ENCODE results near the gene SIRT6. TPM values are rescaled to one million over a fixed set of nuclear protein-coding genes. Genes with fewer than 3 reads are reported as not detected.

SIRT6 gene
- total and polyA plus RNA-seq, 2 donors (not counting 1 experiment from before 2014, with no cell fraction given), result 27.8 to 82.2 TPM

DNA sequence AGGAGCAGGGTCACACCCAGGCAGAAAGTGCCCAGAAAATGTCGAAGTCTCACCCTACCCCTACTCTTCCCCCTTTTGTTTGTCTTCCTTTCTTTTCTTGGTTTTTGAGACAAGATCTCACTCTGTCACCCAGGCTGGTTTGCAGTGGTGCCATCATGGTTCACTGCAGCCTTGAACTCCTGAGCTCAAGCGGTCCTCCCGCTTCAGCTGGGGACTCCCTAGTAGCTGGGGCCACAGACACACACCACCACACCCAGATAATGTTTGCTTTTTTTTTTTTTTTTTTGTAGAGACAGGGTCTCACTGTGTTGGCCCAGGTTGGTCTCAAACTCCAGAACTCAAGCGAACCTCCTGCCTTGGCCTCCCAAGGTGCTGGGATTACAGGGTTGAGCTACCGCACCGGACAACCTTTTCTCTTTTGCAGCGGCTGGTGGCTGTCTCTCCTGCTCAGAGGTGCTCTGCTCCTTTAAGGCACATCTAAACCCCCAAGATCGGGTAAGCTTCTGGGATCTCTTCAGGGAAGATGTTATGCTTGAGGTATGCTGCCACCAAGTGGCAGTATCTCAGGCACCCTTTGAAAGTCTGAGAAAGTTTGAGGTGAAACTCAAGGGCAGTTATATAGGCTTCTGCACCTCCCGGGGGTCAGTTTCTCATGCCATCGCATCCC, 24.6 kb upstream of the SIRT6 start:
- Mint-ChIP-seq H3K27ac (no peak overlapping the region), H3K27me3 (peaks cover 3% of the 10 kb centered on the region), H3K4me1 (peaks cover 2% of the 10 kb centered on the region), H3K9me3 (ENCODE audit: insufficient read depth) (no peaks in the 10 kb centered on the region), H3K4me3 (no peak overlapping the region)
- H3K27me3 ChIP-seq (replicated peaks in 1 of 4; ENCODE audit: control extremely low read depth in 1 of 4, control insufficient read depth in 3 of 4, insufficient read depth in 4 of 4, low read length in 3 of 4), result peaks cover 0 to 16% (median 0%) of the 10 kb centered on the region in 4 experiments
- no peak overlapping the region for H3K4me3 ChIP-seq (ENCODE audit: control extremely low read depth in 1 of 5, extremely low read depth in 1 of 5, insufficient read depth in 1 of 5, low read depth in 2 of 5, low read length in 4 of 5)
- no peaks in the 10 kb centered on the region for H4K20me1 ChIP-seq (ENCODE audit: control insufficient read depth, insufficient read depth, low read length, poor library complexity, severe bottlenecking)
- no peak overlapping the region for H2AFZ ChIP-seq (ENCODE audit: insufficient read depth, low read depth, low read length, poor library complexity, severe bottlenecking)
- 95% methylated on average over 7 of the region's 10 CpGs for WGBS (ENCODE audit: insufficient coverage)
- H3K36me3 ChIP-seq (replicated peaks in 1 of 2; ENCODE audit: control extremely low read depth in 1 of 2, control insufficient read depth in 1 of 2, extremely low read depth in 1 of 2, insufficient read depth in 2 of 2, low read length in 1 of 2), result no peaks in the 10 kb centered on the region
- H3K9me3 ChIP-seq (ENCODE audit: control extremely low read depth in 1 of 3, control insufficient read depth in 2 of 3, insufficient read depth in 1 of 3, low read length in 2 of 3), result peaks cover 0 to 9% (median 0%) of the 10 kb centered on the region in 3 donors
- POLR2A ChIA-PET, result no interaction called here
- intact Hi-C loops (cut with micrococcal nuclease), result no loop called here
- TF ChIP-seq CTCF (IDR thresholded peaks at IDR 0.05) (no peak), EZH2 (IDR thresholded peaks at IDR 0.05; ENCODE audit: borderline replicate concordance, insufficient read depth, low read depth, low read length, poor library complexity, severe bottlenecking) (no peak)
- ATAC-seq (ENCODE audit: low read depth) (no peak), DNase-seq (peak; percentile 17)
- no peak overlapping the region for H3K4me2 ChIP-seq (replicated peaks; ENCODE audit: low read depth, low read length, poor library complexity, severe bottlenecking)
- peaks cover 3 to 4% of the 10 kb centered on the region in 2 donors for H3K4me1 ChIP-seq (ENCODE audit: control insufficient read depth in 2 of 2, insufficient read depth in 2 of 2, low read length in 2 of 2)
- no peak overlapping the region for H3K9ac ChIP-seq (ENCODE audit: low read length)
- CTCF ChIA-PET, result interaction anchor here (1.7 to 2.2 kb wide), 2 partner anchors 219 to 354 kb away, joined by 4 to 6 read pairs; no protein-coding TSS in a partner anchor
- H3K27ac ChIP-seq (ENCODE audit: low read length in 2 of 2), result no peak overlapping the region
- H3K79me2 ChIP-seq (ENCODE audit: control insufficient read depth, insufficient read depth, low read length), result no peaks in the 10 kb centered on the region

GRCh38 chr19:4201798-4202197, 19.4 kb upstream of the SIRT6 start:
- Histone ChIP-seq H2AFZ (ENCODE audit: insufficient read depth, low read depth, low read length, poor library complexity, severe bottlenecking) (no peak overlapping the region), H3K4me3 (ENCODE audit: control extremely low read depth in 1 of 5, extremely low read depth in 1 of 5, insufficient read depth in 1 of 5, low read depth in 2 of 5, low read length in 4 of 5) (no peak overlapping the region), H3K4me2 (replicated peaks; ENCODE audit: low read depth, low read length, poor library complexity, severe bottlenecking) (no peak overlapping the region), H3K79me2 (ENCODE audit: control insufficient read depth, insufficient read depth, low read length) (no peaks in the 10 kb centered on the region), H3K9ac (ENCODE audit: low read length) (no peak overlapping the region), H4K20me1 (ENCODE audit: control insufficient read depth, insufficient read depth, low read length, poor library complexity, severe bottlenecking) (no peaks in the 10 kb centered on the region), H3K27ac (ENCODE audit: low read length in 2 of 2) (no peak overlapping the region), H3K36me3 (replicated peaks in 1 of 2; ENCODE audit: control extremely low read depth in 1 of 2, control insufficient read depth in 1 of 2, extremely low read depth in 1 of 2, insufficient read depth in 2 of 2, low read length in 1 of 2) (no peaks in the 10 kb centered on the region), H3K4me1 (ENCODE audit: control insufficient read depth in 2 of 2, insufficient read depth in 2 of 2, low read length in 2 of 2) (peaks cover 10 to 14% of the 10 kb centered on the region in 2 donors), H3K27me3 (replicated peaks in 1 of 4; ENCODE audit: control extremely low read depth in 1 of 4, control insufficient read depth in 3 of 4, insufficient read depth in 4 of 4, low read length in 3 of 4) (peaks cover 2 to 30% (median 13%) of the 10 kb centered on the region in 4 experiments), H3K9me3 (ENCODE audit: control extremely low read depth in 1 of 3, control insufficient read depth in 2 of 3, insufficient read depth in 1 of 3, low read length in 2 of 3) (peaks cover 0 to 9% (median 0%) of the 10 kb centered on the region in 3 donors)
- peaks cover 15% of the 10 kb centered on the region for H3K4me1 Mint-ChIP-seq
- ATAC-seq (ENCODE audit: low read depth) (no peak), DNase-seq (no peak)
- ChIA-PET POLR2A (interaction anchor here (0.5 to 1.8 kb wide), 2 partner anchors 40 to 231 kb away, joined by 5 to 8 read pairs; partner anchors contain the start of gene DAPK3), CTCF (interaction anchor here (0.5 to 3.4 kb wide), 10 partner anchors 10 to 217 kb away, joined by 3 to 21 read pairs (median 4); partner anchors contain the start of gene EEF2)
- no peak overlapping the region for H3K27ac Mint-ChIP-seq
- H3K9me3 Mint-ChIP-seq (ENCODE audit: insufficient read depth), result no peaks in the 10 kb centered on the region
- H3K4me3 Mint-ChIP-seq, result no peak overlapping the region
- intact Hi-C loops (cut with micrococcal nuclease), result no loop called here
- no peak for TF ChIP-seq EZH2 (IDR thresholded peaks at IDR 0.05; ENCODE audit: borderline replicate concordance, insufficient read depth, low read depth, low read length, poor library complexity, severe bottlenecking)
- TF ChIP-seq CTCF (IDR thresholded peaks at IDR 0.05), result no peak
- peaks cover 23% of the 10 kb centered on the region for H3K27me3 Mint-ChIP-seq
- WGBS (ENCODE audit: insufficient coverage), result 85% methylated on average over 4 of the region's 4 CpGs
